WERI-Rb-1 (cell line): ENCODE measurements around the gene ELAC2.

Experiments used
- DNase-seq: peaks from one replicate; pipeline ENCODE4 v3.0.0-alpha.2; 2020
- H3K27ac ChIP-seq: fragments of 250-450 bp; sonication (Bioruptor Pico); 2 replicates; pipeline ENCODE4 v1.5.1; 2020; ENCODE audit warnings: mild to moderate bottlenecking, moderate library complexity
- H3K27me3 ChIP-seq: fragments of 250-450 bp; sonication (Bioruptor Pico); 2 replicates; pipeline ENCODE4 v1.5.1; 2021; ENCODE audit warnings: mild to moderate bottlenecking, low read depth, moderate library complexity; ENCODE audit not compliant: insufficient read depth, severe bottlenecking
- H3K36me3 ChIP-seq: fragments of 250-450 bp; sonication (Bioruptor Pico); 2 replicates; pipeline ENCODE4 v1.5.1; 2020; ENCODE audit warnings: mild to moderate bottlenecking, moderate library complexity
- H3K4me3 ChIP-seq: 2 replicates; pipeline ENCODE4 v1.5.1; 2011; ENCODE audit warnings: low read depth, mild to moderate bottlenecking, control low read depth, low read length
- H3K9me3 ChIP-seq: fragments of 250-450 bp; sonication (Bioruptor Pico); 2 replicates; pipeline ENCODE4 v1.5.1; 2021; ENCODE audit warnings: mild to moderate bottlenecking, moderate library complexity; ENCODE audit not compliant: severe bottlenecking
- TF ChIP-seq, protein P1 (sequence below): IDR thresholded peaks from 2 replicates; pipeline ENCODE4 v1.5.1; 2011; ENCODE audit warnings: low read depth, mild to moderate bottlenecking, control low read depth, inconsistent platforms, low read length

The ELAC2 gene, protein sequence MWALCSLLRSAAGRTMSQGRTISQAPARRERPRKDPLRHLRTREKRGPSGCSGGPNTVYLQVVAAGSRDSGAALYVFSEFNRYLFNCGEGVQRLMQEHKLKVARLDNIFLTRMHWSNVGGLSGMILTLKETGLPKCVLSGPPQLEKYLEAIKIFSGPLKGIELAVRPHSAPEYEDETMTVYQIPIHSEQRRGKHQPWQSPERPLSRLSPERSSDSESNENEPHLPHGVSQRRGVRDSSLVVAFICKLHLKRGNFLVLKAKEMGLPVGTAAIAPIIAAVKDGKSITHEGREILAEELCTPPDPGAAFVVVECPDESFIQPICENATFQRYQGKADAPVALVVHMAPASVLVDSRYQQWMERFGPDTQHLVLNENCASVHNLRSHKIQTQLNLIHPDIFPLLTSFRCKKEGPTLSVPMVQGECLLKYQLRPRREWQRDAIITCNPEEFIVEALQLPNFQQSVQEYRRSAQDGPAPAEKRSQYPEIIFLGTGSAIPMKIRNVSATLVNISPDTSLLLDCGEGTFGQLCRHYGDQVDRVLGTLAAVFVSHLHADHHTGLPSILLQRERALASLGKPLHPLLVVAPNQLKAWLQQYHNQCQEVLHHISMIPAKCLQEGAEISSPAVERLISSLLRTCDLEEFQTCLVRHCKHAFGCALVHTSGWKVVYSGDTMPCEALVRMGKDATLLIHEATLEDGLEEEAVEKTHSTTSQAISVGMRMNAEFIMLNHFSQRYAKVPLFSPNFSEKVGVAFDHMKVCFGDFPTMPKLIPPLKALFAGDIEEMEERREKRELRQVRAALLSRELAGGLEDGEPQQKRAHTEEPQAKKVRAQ

DNA sequence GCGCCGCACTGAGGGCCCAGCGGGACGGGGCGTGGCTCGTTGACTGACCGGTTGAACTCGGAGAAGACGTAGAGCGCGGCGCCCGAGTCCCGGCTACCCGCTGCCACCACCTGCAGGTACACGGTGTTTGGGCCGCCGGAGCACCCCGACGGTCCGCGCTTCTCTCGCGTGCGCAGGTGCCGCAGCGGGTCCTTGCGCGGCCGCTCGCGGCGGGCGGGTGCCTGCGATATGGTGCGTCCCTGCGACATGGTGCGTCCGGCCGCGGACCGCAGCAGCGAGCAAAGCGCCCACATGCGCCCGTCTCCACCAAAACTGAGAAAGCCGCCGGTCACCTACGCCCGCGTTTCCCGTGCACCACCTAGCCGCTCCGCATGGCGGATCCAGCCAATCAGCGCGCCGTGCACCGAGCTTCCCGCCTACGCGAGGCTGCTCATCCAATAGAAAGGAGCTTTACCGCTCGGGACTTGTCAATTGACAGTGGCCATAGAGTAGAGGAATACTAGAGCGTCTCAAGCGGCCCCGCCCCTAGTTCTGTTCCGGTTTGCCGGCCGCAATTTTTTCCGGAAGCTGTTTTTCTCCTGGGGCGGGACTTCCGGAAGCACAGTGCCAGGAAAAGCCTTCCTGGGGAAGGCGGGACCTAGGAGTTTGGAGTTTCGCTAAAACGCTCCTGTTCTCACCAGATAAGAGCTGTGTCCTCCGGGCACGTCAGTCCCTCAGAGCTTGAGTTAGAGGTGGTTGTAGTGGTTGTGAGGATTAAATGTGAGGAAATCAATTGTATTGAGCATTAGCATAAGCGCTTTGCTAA lies at the start of gene ELAC2:
Gene ELAC2 (minus strand): TSS at position 373 of the 805 bp plus-strand sequence. CDS start 80 bp downstream, at position 293.
- DNase-seq, result peak; percentile 96
- Histone ChIP-seq H3K9me3 (no peaks in the 10 kb centered on the region), H3K27me3 (no peaks in the 10 kb centered on the region), H3K4me3 (peak within 1 kb of the TSS; percentile 59), H3K27ac (peak within 1 kb of the TSS; percentile 85), H3K36me3 (peaks cover 35% of the 10 kb centered on the region)
- TF ChIP-seq, protein P1, sequence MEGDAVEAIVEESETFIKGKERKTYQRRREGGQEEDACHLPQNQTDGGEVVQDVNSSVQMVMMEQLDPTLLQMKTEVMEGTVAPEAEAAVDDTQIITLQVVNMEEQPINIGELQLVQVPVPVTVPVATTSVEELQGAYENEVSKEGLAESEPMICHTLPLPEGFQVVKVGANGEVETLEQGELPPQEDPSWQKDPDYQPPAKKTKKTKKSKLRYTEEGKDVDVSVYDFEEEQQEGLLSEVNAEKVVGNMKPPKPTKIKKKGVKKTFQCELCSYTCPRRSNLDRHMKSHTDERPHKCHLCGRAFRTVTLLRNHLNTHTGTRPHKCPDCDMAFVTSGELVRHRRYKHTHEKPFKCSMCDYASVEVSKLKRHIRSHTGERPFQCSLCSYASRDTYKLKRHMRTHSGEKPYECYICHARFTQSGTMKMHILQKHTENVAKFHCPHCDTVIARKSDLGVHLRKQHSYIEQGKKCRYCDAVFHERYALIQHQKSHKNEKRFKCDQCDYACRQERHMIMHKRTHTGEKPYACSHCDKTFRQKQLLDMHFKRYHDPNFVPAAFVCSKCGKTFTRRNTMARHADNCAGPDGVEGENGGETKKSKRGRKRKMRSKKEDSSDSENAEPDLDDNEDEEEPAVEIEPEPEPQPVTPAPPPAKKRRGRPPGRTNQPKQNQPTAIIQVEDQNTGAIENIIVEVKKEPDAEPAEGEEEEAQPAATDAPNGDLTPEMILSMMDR, result no peak

DNA sequence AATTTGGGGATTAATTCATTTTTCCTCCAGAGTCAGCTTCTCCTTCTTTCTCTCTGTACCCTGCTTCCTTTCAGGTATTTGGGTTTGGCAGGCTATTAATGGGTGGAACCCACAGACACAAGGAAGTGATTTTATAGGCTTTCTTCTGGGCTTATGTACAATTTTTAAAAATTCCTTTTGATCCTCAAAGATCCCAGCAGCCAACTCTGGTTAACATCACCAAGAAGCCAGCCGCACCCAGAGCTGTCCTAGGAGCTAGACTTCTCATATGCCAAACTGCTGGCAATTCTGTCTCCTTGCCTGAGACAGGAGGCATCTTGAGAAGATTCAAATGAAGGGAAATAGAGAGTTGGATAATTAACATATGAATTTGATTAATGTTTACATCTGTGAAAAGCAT lies 47.2 kb upstream of the ELAC2 start:
- no peak overlapping the region for H3K4me3 ChIP-seq
- no peaks in the 10 kb centered on the region for H3K27me3 ChIP-seq
- no peak for DNase-seq
- H3K27ac ChIP-seq, result no peak overlapping the region
- H3K9me3 ChIP-seq, result no peaks in the 10 kb centered on the region
- no peaks in the 10 kb centered on the region for H3K36me3 ChIP-seq
- TF ChIP-seq, protein P1, result no peak

DNA sequence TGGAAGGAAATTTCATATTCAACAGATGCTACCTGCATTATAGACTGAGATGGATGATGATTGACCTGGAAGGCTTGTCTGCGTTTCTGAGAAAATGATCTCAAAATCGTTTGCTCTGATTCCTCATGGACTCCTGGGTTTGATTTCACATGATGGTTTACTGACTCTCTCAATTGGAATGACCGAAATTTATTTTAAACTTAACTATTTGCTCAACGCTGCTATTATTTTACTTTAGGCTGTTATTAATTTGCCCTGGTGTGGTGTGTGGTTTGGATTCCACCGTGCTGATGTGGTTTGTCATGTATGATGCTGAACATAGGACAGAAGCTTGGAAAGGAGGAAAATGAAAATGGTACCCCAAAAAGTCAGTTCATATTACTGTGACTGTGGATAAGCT lies 37.3 kb upstream of the ELAC2 start:
- no peaks in the 10 kb centered on the region for H3K9me3 ChIP-seq
- H3K36me3 ChIP-seq, result no peaks in the 10 kb centered on the region
- TF ChIP-seq, protein P1, result no peak
- no peaks in the 10 kb centered on the region for H3K27me3 ChIP-seq
- no peak overlapping the region for H3K27ac ChIP-seq
- no peak for DNase-seq
- no peak overlapping the region for H3K4me3 ChIP-seq

DNA sequence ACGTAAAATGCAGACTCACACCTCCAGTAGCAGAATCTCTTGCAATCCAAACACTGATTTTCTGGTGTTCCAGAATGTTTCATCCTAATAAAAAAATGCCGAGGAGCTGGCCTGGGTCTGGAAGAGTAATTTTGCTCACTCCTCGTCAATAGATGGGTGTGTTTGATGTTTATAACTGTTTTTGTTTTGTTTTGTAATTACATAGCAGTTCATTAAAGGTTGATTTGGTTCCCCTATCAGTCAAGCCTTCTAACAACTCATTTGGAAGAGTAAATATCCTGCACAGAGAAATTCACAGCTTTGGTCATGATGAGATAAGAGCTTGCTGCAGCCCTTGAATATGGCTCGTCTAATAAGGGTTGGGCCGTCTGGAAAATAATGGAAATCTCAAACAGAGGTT lies 36.8 kb upstream of the ELAC2 start:
- no peaks in the 10 kb centered on the region for H3K36me3 ChIP-seq
- no peak overlapping the region for H3K27ac ChIP-seq
- DNase-seq, result no peak
- TF ChIP-seq, protein P1, result no peak
- H3K27me3 ChIP-seq, result no peaks in the 10 kb centered on the region
- no peak overlapping the region for H3K4me3 ChIP-seq
- H3K9me3 ChIP-seq, result no peaks in the 10 kb centered on the region

DNA sequence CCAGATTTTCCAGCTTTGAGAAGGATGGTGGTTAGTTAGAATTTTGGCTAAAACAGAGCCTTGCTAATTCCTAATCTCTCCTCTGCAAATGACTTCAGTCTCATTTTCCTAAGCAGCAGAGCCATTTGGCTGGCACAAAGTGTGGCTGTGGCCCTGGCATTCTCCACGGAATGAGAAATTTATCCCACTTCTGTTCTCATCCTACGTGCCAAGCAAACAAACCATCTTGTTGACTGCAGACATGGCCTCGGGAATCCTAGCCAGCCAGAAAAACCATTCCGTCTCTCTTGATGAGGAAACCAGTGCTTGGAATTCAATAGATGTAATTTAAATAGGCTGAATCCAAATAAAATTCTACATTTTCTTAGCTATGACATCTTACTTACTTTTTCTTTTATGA lies 34.1 kb upstream of the ELAC2 start:
- H3K27ac ChIP-seq, result no peak overlapping the region
- no peaks in the 10 kb centered on the region for H3K9me3 ChIP-seq
- DNase-seq, result no peak
- TF ChIP-seq, protein P1, result no peak
- no peaks in the 10 kb centered on the region for H3K36me3 ChIP-seq
- no peak overlapping the region for H3K4me3 ChIP-seq
- H3K27me3 ChIP-seq, result no peaks in the 10 kb centered on the region
